WI38 (cell line): ENCODE data around the gene LHPP.

ENCODE experiments used
- H3K4me3 ChIP-seq: 2 replicates; pipeline ENCODE4 v1.5.1; 2011; ENCODE audit warnings: low read depth, mild to moderate bottlenecking, control low read depth, low read length
- TF ChIP-seq, protein P1 (sequence below): IDR thresholded peaks from 2 replicates; pipeline ENCODE4 v1.5.1; 2012; ENCODE audit warnings: low read depth, mild to moderate bottlenecking, control low read depth, low read length

LHPP gene

GRCh38 chr10:124458473-124458872 lies 3.1 kb upstream of the LHPP start:
- TF ChIP-seq, protein P1, sequence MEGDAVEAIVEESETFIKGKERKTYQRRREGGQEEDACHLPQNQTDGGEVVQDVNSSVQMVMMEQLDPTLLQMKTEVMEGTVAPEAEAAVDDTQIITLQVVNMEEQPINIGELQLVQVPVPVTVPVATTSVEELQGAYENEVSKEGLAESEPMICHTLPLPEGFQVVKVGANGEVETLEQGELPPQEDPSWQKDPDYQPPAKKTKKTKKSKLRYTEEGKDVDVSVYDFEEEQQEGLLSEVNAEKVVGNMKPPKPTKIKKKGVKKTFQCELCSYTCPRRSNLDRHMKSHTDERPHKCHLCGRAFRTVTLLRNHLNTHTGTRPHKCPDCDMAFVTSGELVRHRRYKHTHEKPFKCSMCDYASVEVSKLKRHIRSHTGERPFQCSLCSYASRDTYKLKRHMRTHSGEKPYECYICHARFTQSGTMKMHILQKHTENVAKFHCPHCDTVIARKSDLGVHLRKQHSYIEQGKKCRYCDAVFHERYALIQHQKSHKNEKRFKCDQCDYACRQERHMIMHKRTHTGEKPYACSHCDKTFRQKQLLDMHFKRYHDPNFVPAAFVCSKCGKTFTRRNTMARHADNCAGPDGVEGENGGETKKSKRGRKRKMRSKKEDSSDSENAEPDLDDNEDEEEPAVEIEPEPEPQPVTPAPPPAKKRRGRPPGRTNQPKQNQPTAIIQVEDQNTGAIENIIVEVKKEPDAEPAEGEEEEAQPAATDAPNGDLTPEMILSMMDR: no peak

GRCh38 chr10:124458889-124459288 lies 2.7 kb upstream of the LHPP start:
- TF ChIP-seq, protein P1: no peak
- no peak overlapping the region for H3K4me3 ChIP-seq

More at GRCh38 chr10:124458473-124458872, 3.1 kb upstream of the LHPP start:
- no peak overlapping the region for H3K4me3 ChIP-seq

GRCh38 chr10:124459395-124459794 lies 2.2 kb upstream of the LHPP start:
- TF ChIP-seq, protein P1: no peak
- no peak overlapping the region for H3K4me3 ChIP-seq

DNA sequence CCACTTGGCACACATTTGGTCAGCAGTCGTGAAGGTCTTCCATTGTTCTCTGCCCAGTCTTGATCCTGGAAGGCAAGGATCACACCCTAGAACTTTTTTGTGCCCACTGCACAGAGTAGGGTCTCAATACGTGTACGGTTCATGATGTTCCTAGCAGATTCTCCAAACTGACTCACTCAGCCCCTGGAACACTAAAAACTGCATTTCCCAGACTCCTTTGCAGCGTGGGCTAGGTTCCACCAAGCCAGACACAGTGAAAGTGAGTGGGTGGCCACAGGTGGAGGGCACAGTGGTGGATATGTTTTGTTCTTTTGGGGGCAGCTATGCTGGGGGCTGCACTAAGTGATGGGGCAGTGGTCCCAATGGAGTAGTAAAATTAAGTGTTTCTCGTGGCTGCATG lies 1.5 kb upstream of the LHPP start:
- TF ChIP-seq, protein P1: no peak
- no peak overlapping the region for H3K4me3 ChIP-seq

DNA sequence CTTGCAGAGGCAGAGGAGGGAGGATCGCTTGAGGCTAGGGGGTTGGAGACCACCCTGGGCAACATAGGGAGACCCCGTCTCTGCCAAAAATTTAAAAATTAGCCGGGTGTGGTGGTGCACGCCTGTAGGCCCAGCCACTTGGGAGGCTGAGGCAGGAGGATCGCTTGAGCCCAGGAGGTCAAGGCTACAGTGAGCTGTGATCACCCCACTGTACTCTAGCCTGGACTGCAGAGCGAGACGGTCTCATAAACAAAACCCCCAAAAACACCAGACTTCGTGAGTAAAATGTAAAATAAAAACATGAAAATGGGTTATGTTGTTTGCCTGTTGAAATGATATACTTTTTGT lies 699 bp downstream of the LHPP start:
- TF ChIP-seq, protein P1: no peak
- peak overlapping the region; percentile 63 for H3K4me3 ChIP-seq

DNA sequence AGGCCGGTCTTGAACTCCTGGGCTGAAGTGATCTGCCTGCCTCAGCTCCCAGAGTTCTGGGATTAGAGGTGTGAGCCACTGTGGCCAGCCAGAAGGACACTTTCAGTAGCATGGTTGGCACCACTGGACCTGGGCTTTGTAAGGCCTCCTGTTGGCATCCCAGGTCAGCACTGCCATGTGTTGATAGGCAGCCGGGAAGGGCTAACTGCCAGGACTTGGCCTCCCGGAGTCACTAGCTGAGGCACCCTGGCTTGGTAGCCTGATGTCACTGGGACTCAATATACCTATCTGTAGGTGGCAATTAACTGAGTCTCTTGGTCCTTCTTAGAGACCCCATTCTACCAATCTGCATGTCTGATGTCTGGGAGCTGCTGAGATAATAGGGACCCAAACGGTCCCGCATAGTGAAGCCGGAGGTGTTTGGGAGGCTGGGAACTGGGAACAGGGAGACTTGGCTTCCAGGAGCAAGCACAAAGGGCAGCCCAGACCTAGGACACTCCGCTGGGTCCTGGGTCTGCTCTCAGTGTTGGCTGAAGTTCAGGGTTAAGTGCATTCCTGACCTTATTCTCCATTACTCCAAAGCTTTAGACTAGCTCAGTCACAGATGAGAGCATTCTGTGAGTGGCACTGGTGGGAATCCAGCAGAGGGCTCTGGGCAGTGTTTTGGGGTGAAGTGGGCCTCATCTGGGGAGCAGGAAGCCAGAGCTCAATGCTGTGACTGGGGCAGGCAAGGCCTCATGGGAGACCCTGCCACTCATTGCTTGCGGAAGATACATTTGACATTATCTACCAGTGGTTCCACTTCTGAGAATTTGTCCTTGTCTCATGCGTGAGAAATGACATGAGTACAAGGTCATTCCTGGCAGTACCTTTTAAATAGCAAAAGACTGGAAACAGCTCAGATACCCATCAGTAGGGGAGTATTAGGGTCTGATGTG lies 2.7 kb downstream of the LHPP start:
- H3K4me3 ChIP-seq: no peak overlapping the region
- TF ChIP-seq, protein P1: no peak

- TF ChIP-seq, protein P1: no peak
- H3K4me3 ChIP-seq: no peak overlapping the region
These were observed 3.6 kb downstream of the LHPP start for GRCh38 chr10:124465003-124465776.
